GM12873 (cell line): ENCODE data around the gene MRPL48.
A peak's percentile ranks its signal among the peaks of the same experiment; 100 is the strongest.

Source experiments
- TF ChIP-seq, protein P1 (sequence below): IDR thresholded peaks from 2 replicates; pipeline ENCODE4 v1.5.1; 2012; ENCODE audit warnings: low read depth, mild to moderate bottlenecking, moderate library complexity, low read length, control low read depth; ENCODE audit not compliant: insufficient read depth; ENCODE audit errors: missing control alignments

Gene MRPL48

DNA sequence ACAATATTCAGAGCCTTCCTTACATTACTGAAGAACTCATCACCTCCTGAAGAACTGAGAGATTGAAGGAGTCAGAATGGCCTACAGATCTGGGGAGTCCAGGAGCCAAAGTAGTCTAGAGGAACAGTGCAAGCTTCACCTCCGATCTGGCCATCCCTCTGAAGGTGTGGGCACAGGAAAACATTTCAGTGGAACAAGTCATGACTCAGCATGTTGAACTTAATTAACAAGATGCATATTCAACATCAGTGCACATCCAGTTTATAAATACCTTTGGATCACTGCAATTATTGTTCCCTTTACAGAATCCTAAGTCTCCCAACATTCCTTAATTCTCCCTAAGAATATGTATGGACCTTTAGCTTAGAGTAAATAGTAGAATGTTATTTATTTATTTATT is 114.6 kb downstream of the MRPL48 start:
- TF ChIP-seq, protein P1, sequence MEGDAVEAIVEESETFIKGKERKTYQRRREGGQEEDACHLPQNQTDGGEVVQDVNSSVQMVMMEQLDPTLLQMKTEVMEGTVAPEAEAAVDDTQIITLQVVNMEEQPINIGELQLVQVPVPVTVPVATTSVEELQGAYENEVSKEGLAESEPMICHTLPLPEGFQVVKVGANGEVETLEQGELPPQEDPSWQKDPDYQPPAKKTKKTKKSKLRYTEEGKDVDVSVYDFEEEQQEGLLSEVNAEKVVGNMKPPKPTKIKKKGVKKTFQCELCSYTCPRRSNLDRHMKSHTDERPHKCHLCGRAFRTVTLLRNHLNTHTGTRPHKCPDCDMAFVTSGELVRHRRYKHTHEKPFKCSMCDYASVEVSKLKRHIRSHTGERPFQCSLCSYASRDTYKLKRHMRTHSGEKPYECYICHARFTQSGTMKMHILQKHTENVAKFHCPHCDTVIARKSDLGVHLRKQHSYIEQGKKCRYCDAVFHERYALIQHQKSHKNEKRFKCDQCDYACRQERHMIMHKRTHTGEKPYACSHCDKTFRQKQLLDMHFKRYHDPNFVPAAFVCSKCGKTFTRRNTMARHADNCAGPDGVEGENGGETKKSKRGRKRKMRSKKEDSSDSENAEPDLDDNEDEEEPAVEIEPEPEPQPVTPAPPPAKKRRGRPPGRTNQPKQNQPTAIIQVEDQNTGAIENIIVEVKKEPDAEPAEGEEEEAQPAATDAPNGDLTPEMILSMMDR, result no peak

DNA sequence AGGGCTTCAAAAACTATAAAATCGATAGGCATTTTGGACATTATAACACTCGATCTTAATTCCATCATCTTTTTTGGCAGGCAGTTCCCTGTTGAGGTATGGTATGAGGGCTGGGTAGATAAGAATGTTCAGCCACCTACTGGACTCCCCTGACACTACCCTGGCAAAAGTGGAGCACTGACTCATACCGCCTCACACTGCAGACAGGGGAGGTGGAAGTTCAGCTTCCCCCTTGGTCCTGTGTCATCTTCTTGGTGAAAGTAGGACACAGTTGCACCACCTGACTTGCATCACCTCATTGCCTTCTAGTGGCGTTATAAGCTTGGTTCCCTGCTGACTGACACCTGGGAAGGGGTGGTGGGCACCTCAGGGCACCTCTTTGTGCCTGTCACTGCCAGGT is 119.5 kb downstream of the MRPL48 start:
- TF ChIP-seq, protein P1, result peak; percentile 20

DNA sequence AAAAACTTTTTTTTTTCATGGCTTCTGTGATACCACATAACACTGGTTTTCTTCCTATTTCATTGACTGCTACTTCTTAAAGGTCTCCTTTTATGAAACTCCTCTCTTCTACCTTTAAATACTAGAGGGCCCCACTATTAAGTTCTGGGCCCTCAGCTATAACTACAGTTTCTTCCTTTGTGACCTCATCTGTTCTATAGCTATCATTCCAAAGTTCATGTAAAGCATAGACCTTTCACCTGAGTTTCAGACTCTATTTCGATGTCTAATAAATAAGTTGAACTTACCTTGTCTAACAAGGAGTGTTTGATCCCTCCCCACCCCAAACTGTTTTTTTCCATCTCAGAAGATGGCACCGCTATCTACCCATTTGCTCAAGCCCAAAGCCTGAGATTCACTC is 124.4 kb downstream of the MRPL48 start:
- TF ChIP-seq, protein P1, result no peak

DNA sequence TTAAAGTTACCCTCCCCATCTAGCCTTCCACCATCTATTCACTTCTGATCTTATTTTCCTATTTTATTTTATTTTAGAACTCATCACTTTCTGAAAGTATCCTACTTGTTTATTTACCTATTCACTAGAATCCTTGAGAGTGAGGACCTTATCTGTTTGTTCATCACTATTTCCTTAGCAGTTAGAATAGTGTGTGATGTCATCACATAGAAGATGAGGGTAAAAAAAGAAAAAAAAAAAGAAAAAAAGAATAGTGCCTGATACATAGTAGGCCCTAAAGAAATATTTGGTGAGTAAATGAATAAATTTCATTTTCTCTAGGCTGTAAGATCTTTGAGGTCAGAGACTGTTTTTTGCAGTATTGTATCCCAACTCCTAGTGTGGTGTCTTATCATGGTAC is 125.8 kb downstream of the MRPL48 start:
- TF ChIP-seq, protein P1, result no peak

DNA sequence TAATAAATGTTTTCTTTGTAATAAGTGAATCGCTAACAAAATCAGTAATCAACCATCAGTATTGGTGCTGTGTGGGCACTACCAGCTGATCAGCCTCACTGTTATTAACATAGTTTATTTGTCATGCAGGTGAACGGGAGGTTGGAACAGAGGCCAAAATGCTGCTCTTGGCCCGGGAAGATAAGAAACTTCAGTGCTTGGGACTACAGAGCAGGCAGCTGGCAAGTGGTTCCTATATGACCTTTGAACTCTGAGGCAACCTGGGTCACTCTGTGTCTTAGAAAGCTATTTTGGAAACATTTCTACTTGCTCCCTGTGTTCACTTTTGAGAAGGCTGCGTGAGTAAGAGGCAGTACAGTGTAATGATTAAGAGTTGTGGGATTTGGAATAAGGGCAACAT is 126.6 kb downstream of the MRPL48 start:
- TF ChIP-seq, protein P1, result no peak
